ENCODE data around the gene OLR1.
A peak's percentile ranks its signal among the peaks of the same experiment; 100 is the strongest.

OLR1 gene

DNA sequence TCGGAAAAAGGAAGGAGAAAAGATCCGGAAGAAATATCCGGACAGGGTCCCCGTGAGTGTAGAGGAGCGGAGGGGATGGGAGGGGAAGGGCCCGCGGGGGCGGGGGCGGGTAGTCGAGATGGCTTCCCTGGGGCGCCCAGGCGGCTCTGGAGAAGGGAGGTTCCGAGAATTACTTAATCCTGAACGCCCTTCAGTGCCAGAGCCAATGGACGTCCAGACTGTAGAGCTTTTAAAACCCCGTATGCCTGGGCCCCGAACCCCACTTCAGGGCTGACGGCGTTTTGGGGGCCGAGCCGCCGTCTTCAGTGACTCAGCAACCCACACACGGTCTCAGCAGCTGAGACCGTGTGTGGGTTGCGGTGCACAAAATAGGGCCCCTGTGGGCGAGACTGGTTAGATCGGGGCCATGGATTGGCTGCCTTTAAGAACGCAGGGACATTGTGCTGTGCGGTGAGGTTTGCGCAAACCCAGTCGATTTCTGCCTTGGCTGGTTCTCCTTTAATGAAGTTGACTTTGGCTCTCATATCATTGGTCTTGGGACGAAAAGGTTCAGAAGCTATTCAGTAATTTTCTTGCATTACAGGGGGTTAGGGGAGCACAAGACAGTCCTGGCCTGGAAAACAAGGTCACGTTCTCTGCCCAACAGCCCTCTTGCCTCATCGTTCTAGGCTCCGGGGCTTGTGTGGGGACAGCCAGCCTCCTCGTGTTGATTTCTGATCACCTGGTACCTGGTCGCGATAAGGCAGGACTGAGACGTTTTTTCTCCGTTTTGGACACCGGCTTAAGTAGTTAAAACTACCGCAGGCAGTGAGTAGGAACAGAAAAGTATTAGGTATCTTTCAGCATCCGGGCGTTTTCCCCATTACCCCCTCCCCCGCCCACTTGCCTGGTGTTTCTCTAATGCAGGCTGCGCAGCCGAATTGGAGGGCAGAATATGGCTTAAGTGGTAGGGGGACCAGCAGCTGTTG is 41.5 kb upstream of the OLR1 start:
- DNase-seq, result peak; percentile 42
- no peaks in the 10 kb centered on the region for H4K20me1 ChIP-seq (ENCODE audit: insufficient read depth, low read length)
- peak overlapping the region; percentile 77 for H3K9ac ChIP-seq (ENCODE audit: low read length)
- peaks cover 14% of the 10 kb centered on the region for H3F3A ChIP-seq (ENCODE audit: insufficient read depth, low read length)
- H3K27me3 ChIP-seq (replicated peaks; ENCODE audit: insufficient read depth, low read length), result peaks cover 6% of the 10 kb centered on the region
- H3K36me3 ChIP-seq (replicated peaks; ENCODE audit: insufficient read depth, low read length), result no peaks in the 10 kb centered on the region
- peaks cover 15% of the 10 kb centered on the region for H3K4me1 ChIP-seq (ENCODE audit: low read length)
- H2AFZ ChIP-seq (ENCODE audit: low read length), result peak overlapping the region; percentile 78
- H3K9me3 ChIP-seq (replicated peaks; ENCODE audit: insufficient read depth, low read length), result no peaks in the 10 kb centered on the region
- 0 out of 2 replicates have a peak, but pooled peaks cover 7% of the 10 kb centered on the region for H3K79me2 ChIP-seq (ENCODE audit: low read length)
- H3K4me2 ChIP-seq (ENCODE audit: low read depth, low read length), result peak overlapping the region; percentile 72
- H3K27ac ChIP-seq (ENCODE audit: low read length), result peak overlapping the region; percentile 64; the same call in 1 of the 2 replicates
- H3K9me2 ChIP-seq (replicated peaks; ENCODE audit: insufficient read depth, low read length), result no peaks in the 10 kb centered on the region
- TF ChIP-seq, protein P1, sequence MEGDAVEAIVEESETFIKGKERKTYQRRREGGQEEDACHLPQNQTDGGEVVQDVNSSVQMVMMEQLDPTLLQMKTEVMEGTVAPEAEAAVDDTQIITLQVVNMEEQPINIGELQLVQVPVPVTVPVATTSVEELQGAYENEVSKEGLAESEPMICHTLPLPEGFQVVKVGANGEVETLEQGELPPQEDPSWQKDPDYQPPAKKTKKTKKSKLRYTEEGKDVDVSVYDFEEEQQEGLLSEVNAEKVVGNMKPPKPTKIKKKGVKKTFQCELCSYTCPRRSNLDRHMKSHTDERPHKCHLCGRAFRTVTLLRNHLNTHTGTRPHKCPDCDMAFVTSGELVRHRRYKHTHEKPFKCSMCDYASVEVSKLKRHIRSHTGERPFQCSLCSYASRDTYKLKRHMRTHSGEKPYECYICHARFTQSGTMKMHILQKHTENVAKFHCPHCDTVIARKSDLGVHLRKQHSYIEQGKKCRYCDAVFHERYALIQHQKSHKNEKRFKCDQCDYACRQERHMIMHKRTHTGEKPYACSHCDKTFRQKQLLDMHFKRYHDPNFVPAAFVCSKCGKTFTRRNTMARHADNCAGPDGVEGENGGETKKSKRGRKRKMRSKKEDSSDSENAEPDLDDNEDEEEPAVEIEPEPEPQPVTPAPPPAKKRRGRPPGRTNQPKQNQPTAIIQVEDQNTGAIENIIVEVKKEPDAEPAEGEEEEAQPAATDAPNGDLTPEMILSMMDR (IDR thresholded peaks at IDR 0.05; ENCODE audit: low read length), result no peak
- TF ChIP-seq EZH2phosphoT487 (IDR thresholded peaks at IDR 0.05; ENCODE audit: low read length) (no peak), EZH2 (optimal IDR thresholded peaks at IDR 0.05; ENCODE audit: low read depth, low read length) (no peak)
- peak overlapping the region; percentile 83 for H3K4me3 ChIP-seq (ENCODE audit: low read length)

DNA sequence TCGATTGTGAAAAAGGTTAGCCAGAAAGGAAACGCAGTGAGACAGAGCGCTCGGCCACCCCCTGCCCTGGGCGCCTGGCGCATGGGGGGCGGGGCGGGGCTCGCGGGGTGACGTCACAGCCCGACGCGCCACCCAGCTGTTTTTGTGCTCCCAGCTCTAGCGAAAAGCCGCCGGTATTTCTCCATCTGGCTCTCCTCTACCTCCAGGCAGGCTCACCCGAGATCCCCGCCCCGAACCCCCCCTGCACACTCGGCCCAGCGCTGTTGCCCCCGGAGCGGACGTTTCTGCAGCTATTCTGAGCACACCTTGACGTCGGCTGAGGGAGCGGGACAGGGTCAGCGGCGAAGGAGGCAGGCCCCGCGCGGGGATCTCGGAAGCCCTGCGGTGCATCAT is 40.8 kb upstream of the OLR1 start, which contains the start of gene GABARAPL1:
Gene GABARAPL1 (plus strand): TSS at position 139 of the 393 bp plus-strand sequence. CDS start 253 bp downstream, at position 392.
- no peaks in the 10 kb centered on the region for H3K36me3 ChIP-seq (replicated peaks; ENCODE audit: insufficient read depth, low read length)
- peak within 1 kb of the TSS; percentile 83 for H3K4me3 ChIP-seq (ENCODE audit: low read length)
- TF ChIP-seq EZH2 (optimal IDR thresholded peaks at IDR 0.05; ENCODE audit: low read depth, low read length), result no peak
- TF ChIP-seq, protein P1 (IDR thresholded peaks at IDR 0.05; ENCODE audit: low read length), result no peak
- no peak for TF ChIP-seq EZH2phosphoT487 (IDR thresholded peaks at IDR 0.05; ENCODE audit: low read length)
- 0 out of 2 replicates have a peak, but pooled peaks cover 7% of the 10 kb centered on the region for H3K79me2 ChIP-seq (ENCODE audit: low read length)
- H3K4me1 ChIP-seq (ENCODE audit: low read length), result peaks cover 15% of the 10 kb centered on the region
- H4K20me1 ChIP-seq (ENCODE audit: insufficient read depth, low read length), result no peaks in the 10 kb centered on the region
- peak within 1 kb of the TSS; percentile 78 for H2AFZ ChIP-seq (ENCODE audit: low read length)
- no peaks in the 10 kb centered on the region for H3K9me3 ChIP-seq (replicated peaks; ENCODE audit: insufficient read depth, low read length)
- DNase-seq, result peak; percentile 63
- H3F3A ChIP-seq (ENCODE audit: insufficient read depth, low read length), result peaks cover 14% of the 10 kb centered on the region
- peaks cover 6% of the 10 kb centered on the region for H3K27me3 ChIP-seq (replicated peaks; ENCODE audit: insufficient read depth, low read length)
- peak within 1 kb of the TSS; percentile 64 for H3K27ac ChIP-seq (ENCODE audit: low read length)
- peak within 1 kb of the TSS; percentile 72 for H3K4me2 ChIP-seq (ENCODE audit: low read depth, low read length)
- no peaks in the 10 kb centered on the region for H3K9me2 ChIP-seq (replicated peaks; ENCODE audit: insufficient read depth, low read length)
- H3K9ac ChIP-seq (ENCODE audit: low read length), result peak within 1 kb of the TSS; percentile 77

DNA sequence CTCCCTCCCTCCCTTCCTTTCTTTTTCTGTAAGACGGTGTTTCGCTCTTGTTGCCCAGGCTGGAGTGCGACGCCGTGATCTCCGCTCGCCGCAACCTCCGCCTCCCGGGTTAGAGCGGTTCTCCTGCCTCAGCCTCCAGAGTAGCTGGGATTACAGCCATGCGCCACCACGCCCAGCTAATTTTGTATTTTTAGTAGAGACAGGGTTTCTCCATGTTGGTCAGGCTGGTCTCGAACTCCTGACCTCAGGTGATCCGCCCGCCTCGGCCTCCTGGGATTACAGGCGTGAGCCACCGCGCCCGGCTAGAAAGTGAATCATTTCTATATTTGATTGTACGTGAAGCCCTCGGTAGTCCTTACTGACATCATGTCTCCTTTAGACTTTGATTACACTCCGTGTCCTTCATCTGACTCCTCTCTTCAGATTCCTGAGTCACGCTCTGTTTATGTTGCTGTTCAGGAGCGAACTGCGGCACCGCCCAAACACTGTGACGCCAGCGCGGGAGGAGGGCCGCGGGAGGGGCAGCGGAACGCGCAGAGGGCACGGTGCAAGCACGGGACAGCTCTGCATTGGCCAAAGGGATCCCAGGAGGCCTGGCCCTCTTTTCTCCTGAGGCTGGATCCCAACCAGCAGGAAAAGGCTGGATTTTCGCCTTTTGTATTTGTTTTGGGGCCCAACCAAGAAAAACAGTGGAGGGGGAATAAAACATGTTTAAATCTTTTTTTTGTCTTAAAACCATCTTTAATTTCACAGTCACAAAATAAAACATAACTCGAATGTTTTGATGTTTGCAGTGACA is 40.2 kb upstream of the OLR1 start:
- peak overlapping the region; percentile 64 for H3K27ac ChIP-seq (ENCODE audit: low read length)
- no peaks in the 10 kb centered on the region for H3K9me2 ChIP-seq (replicated peaks; ENCODE audit: insufficient read depth, low read length)
- H3K79me2 ChIP-seq (ENCODE audit: low read length), result 0 out of 2 replicates have a peak, but pooled peaks cover 7% of the 10 kb centered on the region
- H2AFZ ChIP-seq (ENCODE audit: low read length), result peak overlapping the region; percentile 78
- peaks cover 14% of the 10 kb centered on the region for H3F3A ChIP-seq (ENCODE audit: insufficient read depth, low read length)
- H3K9me3 ChIP-seq (replicated peaks; ENCODE audit: insufficient read depth, low read length), result no peaks in the 10 kb centered on the region
- peak overlapping the region; percentile 83 for H3K4me3 ChIP-seq (ENCODE audit: low read length)
- TF ChIP-seq EZH2phosphoT487 (IDR thresholded peaks at IDR 0.05; ENCODE audit: low read length) (no peak), EZH2 (optimal IDR thresholded peaks at IDR 0.05; ENCODE audit: low read depth, low read length) (no peak)
- TF ChIP-seq, protein P1 (IDR thresholded peaks at IDR 0.05; ENCODE audit: low read length), result no peak
- no peaks in the 10 kb centered on the region for H3K36me3 ChIP-seq (replicated peaks; ENCODE audit: insufficient read depth, low read length)
- peaks cover 6% of the 10 kb centered on the region for H3K27me3 ChIP-seq (replicated peaks; ENCODE audit: insufficient read depth, low read length)
- H3K9ac ChIP-seq (ENCODE audit: low read length), result peak overlapping the region; percentile 77
- H4K20me1 ChIP-seq (ENCODE audit: insufficient read depth, low read length), result no peaks in the 10 kb centered on the region
- peak overlapping the region; percentile 72 for H3K4me2 ChIP-seq (ENCODE audit: low read depth, low read length)
- peaks cover 15% of the 10 kb centered on the region for H3K4me1 ChIP-seq (ENCODE audit: low read length)
- DNase-seq, result peak; percentile 89
